RWPE2 (cell line): Measurements from ENCODE around the gene KIF1A.

Experiments used
- ATAC-seq: fragments of 200-7000 bp; cut with Tn5 transposase; 3 replicates; pipeline ENCODE4 v1.9.1; 2021; ENCODE audit warnings: low read depth
- DNase-seq: peaks from one replicate; pipeline ENCODE4 v3.0.0-alpha.2; 2020; ENCODE audit warnings: low spot score
- H3K27ac ChIP-seq: fragments of 450-650 bp; 2 replicates; pipeline ENCODE4 v1.5.1; 2017; ENCODE audit warnings: mild to moderate bottlenecking; ENCODE audit not compliant: poor library complexity, severe bottlenecking
- H3K27me3 ChIP-seq: fragments of 250-450 bp; sonication (Bioruptor Pico); 2 replicates; pipeline ENCODE4 v1.5.1; 2021; ENCODE audit warnings: mild to moderate bottlenecking, moderate library complexity; ENCODE audit not compliant: insufficient read depth, poor library complexity, severe bottlenecking
- H3K36me3 ChIP-seq: fragments of 250-450 bp; sonication (Bioruptor Pico); 2 replicates; pipeline ENCODE4 v1.5.1; 2020; ENCODE audit warnings: low read depth, mild to moderate bottlenecking, moderate library complexity
- H3K4me1 ChIP-seq: fragments of 250-450 bp; sonication (Bioruptor Pico); 2 replicates; pipeline ENCODE4 v1.5.1; 2021; ENCODE audit warnings: mild to moderate bottlenecking, moderate library complexity; ENCODE audit not compliant: insufficient read depth, poor library complexity, severe bottlenecking
- H3K4me3 ChIP-seq: fragments of 250-450 bp; sonication (Bioruptor Pico); 2 replicates; pipeline ENCODE4 v1.5.1; 2021; ENCODE audit warnings: mild to moderate bottlenecking, moderate library complexity; ENCODE audit not compliant: severe bottlenecking
- H3K9me3 ChIP-seq: fragments of 250-450 bp; sonication (Bioruptor Pico); 2 replicates; pipeline ENCODE4 v1.5.1; 2021; ENCODE audit warnings: mild to moderate bottlenecking, moderate library complexity; ENCODE audit not compliant: severe bottlenecking
- TF ChIP-seq, protein P1 (sequence below): fragments of 450-650 bp; IDR thresholded peaks from one replicate; pipeline ENCODE4 v1.5.1; 2017; ENCODE audit warnings: mild to moderate bottlenecking, moderate library complexity; ENCODE audit not compliant: poor library complexity, severe bottlenecking

KIF1A gene

DNA sequence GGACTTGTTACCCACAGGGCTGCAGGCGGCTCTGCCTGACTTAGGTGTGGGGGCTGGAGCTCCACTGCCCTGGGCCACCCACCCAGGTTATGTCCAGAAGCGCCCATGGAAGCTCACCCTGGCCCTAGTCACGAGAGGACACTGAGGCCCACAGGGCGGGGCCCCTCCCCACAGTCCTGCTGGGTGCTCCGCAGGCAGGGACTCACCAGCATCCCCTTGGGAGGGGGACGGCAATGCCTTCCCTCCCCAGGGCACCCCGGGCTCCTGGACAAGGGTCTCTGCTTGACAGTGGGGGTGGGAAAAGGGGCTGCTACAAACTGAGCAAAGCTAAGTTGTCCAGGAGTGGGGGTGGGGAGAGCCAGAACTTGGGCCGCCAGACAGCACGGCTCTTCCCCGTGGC is 67.8 kb downstream of the KIF1A start:
- Histone ChIP-seq H3K9me3 (no peaks in the 10 kb centered on the region), H3K36me3 (no peaks in the 10 kb centered on the region), H3K27ac (no peak overlapping the region), H3K4me3 (no peak overlapping the region), H3K4me1 (no peaks in the 10 kb centered on the region), H3K27me3 (no peaks in the 10 kb centered on the region)
- TF ChIP-seq, protein P1, sequence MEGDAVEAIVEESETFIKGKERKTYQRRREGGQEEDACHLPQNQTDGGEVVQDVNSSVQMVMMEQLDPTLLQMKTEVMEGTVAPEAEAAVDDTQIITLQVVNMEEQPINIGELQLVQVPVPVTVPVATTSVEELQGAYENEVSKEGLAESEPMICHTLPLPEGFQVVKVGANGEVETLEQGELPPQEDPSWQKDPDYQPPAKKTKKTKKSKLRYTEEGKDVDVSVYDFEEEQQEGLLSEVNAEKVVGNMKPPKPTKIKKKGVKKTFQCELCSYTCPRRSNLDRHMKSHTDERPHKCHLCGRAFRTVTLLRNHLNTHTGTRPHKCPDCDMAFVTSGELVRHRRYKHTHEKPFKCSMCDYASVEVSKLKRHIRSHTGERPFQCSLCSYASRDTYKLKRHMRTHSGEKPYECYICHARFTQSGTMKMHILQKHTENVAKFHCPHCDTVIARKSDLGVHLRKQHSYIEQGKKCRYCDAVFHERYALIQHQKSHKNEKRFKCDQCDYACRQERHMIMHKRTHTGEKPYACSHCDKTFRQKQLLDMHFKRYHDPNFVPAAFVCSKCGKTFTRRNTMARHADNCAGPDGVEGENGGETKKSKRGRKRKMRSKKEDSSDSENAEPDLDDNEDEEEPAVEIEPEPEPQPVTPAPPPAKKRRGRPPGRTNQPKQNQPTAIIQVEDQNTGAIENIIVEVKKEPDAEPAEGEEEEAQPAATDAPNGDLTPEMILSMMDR, result no peak
- DNase-seq (no peak), ATAC-seq (no peak)

DNA sequence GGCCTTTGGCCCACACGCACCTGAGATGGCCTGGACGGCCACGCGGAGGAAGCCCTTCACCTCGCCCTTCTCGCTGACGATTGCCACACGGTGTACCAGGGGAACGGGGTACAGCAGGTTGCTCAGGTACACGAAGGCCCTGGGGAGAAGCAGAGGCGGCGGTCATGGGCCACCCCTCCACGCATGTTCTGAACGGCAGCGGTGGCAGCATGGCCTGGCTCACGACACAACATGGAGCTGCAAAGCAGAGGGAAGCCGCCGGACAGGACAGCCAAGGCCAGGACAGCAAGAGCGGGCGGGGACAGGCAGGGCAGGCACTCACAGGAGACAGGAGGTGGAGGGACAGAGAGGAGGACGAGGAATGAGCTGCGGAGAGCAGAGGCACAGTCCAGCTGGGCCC is 69.6 kb downstream of the KIF1A start:
- no peaks in the 10 kb centered on the region for H3K9me3 ChIP-seq
- H3K27ac ChIP-seq, result no peak overlapping the region
- ATAC-seq, result no peak
- no peak for DNase-seq
- no peak overlapping the region for H3K4me3 ChIP-seq
- H3K4me1 ChIP-seq, result no peaks in the 10 kb centered on the region
- H3K27me3 ChIP-seq, result no peaks in the 10 kb centered on the region
- TF ChIP-seq, protein P1, result no peak
- no peaks in the 10 kb centered on the region for H3K36me3 ChIP-seq

DNA sequence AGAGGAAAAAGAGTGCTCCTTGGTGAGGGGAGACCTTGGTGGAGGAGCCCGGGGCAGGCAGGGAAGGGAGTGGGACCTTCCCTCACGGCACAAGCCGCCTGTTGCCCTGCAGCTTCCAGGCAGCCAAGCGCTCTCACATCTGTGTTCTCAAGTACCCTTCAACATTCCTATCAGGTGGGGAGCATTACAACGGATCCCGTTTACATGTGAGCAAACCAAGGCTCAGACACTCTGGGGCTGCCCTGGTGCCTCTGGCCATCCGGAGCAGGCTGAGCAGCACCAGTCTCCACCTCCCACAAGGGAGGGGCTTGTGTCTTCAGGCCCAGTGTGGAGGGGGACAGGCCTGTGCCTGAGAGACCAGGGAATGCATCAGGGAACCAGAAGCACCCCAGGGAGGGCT is 70.5 kb downstream of the KIF1A start:
- no peaks in the 10 kb centered on the region for H3K9me3 ChIP-seq
- ATAC-seq (no peak), DNase-seq (no peak)
- H3K36me3 ChIP-seq, result no peaks in the 10 kb centered on the region
- TF ChIP-seq, protein P1, result no peak
- no peak overlapping the region for H3K4me3 ChIP-seq
- H3K4me1 ChIP-seq, result no peaks in the 10 kb centered on the region
- no peak overlapping the region for H3K27ac ChIP-seq
- H3K27me3 ChIP-seq, result no peaks in the 10 kb centered on the region

DNA sequence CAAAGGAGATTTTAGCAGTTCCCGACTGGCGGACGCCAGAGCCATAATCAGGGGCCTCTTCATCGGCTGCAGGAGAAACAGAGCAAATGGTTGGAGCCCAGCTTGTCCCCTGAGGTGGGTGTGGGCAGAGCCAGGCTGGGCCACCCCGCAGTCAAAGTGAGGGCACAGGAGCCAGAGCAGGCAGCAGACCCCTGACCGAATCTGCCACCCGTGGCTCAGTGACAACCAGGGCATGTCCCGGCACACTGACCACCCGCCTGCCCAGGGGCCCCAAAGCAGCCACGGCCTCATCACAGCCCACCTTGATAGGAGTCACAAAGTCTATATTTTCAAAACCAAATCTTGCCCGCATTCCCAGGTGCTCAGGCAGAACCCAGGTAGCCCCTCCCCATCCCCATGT is 72.8 kb downstream of the KIF1A start:
- no peak for DNase-seq
- H3K4me1 ChIP-seq, result no peaks in the 10 kb centered on the region
- H3K4me3 ChIP-seq, result no peak overlapping the region
- no peaks in the 10 kb centered on the region for H3K27me3 ChIP-seq
- no peak overlapping the region for H3K27ac ChIP-seq
- TF ChIP-seq, protein P1, result no peak
- H3K9me3 ChIP-seq, result no peaks in the 10 kb centered on the region
- no peaks in the 10 kb centered on the region for H3K36me3 ChIP-seq
- no peak for ATAC-seq

DNA sequence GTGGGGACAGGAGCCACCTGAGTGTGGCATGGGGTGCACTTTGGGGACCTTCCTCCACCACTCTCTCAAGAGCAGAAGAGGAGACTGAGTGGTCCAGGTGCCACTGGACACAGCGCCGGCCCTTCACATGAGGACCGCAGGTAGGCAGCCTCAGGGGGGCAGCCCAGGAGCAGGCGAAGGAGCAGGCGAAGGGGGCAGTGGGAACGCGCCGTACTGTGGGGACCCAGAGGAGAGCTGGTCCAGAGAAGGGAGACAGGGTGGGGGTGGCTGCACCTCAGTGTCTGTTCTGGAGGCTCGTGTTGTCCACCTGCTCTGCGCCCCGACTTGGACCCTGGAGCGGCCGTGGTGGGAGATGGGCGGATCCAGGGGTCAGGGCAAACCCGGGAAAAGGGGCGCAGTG is 73.3 kb downstream of the KIF1A start:
- Histone ChIP-seq H3K4me1 (no peaks in the 10 kb centered on the region), H3K36me3 (no peaks in the 10 kb centered on the region)

More for the DNA sequence above, 73.3 kb downstream of the KIF1A start:
- no peaks in the 10 kb centered on the region for H3K27me3 ChIP-seq
- ATAC-seq, result no peak
- no peak overlapping the region for H3K4me3 ChIP-seq
- H3K27ac ChIP-seq, result no peak overlapping the region
- TF ChIP-seq, protein P1, result no peak
- H3K9me3 ChIP-seq, result no peaks in the 10 kb centered on the region
- no peak for DNase-seq
